ENCODE measurements around the gene FLCN. TPM values are rescaled to one million over a fixed set of nuclear protein-coding genes. Genes with fewer than 3 reads are reported as not detected.

The FLCN gene
- total and polyA plus RNA-seq, 2 of the 13 experiments (the other 11 are each of a cell fraction or from before 2014, with no cell fraction given): 16.6 to 24.9 TPM

DNA sequence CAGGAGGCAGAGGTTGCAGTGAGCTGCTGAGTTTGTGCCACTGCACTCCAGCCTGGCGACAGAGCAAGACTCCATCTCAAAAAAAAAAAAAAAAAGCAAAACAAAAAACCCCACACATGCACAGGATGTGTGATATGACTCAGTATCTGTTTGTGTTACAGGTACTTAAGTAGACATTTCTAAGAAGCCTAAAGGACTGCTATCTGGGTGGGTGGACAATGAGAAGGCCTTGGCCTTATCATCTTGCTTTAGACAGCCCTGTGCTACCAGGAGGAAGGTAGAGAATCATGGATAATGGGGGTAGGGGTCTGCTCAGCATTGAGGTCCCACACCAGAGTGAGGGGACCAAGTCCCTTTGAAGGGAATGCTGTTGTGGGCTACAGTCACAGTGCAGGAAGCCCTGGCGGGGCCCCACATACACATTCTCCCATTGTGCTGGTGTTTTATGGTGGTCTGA is 57.6 kb downstream of the FLCN start:
- intact Hi-C loops (cut with micrococcal nuclease; ENCODE audit: unreplicated experiment) (no loop called here), in situ Hi-C loops (cut with HindIII; ENCODE audit: extremely low pct_ligation_motif_present, low pct_unique_long_range_greater_than_20kb) (no loop called here)
- no TSS peak for BruUV-seq (replicated peaks)
- no peak for ATAC-seq
- H3K27me3 ChIP-seq (ENCODE audit: control insufficient read depth in 1 of 2, insufficient read depth in 2 of 2, low read length in 2 of 2): no peaks in the 10 kb centered on the region
- no peaks in the 10 kb centered on the region for H3K79me2 ChIP-seq (ENCODE audit: insufficient read depth, low read length)
- no peak overlapping the region for H3K9ac ChIP-seq (ENCODE audit: insufficient read depth, low read depth, low read length)
- H4K20me1 ChIP-seq (ENCODE audit: insufficient read depth, low read length): no peaks in the 10 kb centered on the region
- H2AFZ ChIP-seq (ENCODE audit: low read length): no peak overlapping the region
- peaks cover 25 to 67% of the 10 kb centered on the region in 2 experiments; a peak in 4 of 5 replicates for H3K36me3 ChIP-seq (replicated peaks in 1 of 2; ENCODE audit: control insufficient read depth in 1 of 2, insufficient read depth in 2 of 2, low read length in 2 of 2)
- H3K4me2 ChIP-seq (ENCODE audit: low read depth, low read length): no peak overlapping the region
- WGBS (ENCODE audit: low lambda C conversion rate): 100% methylated on average over 2 of the region's 2 CpGs
- TF ChIP-seq SNRNP70 (IDR thresholded peaks at IDR 0.05; ENCODE audit: low read depth, low read length) (no peak), YEATS4 (CRISPR knock-in tag; IDR thresholded peaks at IDR 0.05; ENCODE audit: borderline replicate concordance) (no peak), IKZF1 (IDR thresholded peaks at IDR 0.05) (no peak), ZNF740 (CRISPR knock-in tag; IDR thresholded peaks at IDR 0.05) (no peak), ARNTL (CRISPR knock-in tag; IDR thresholded peaks at IDR 0.05) (no peak), GATAD1 (CRISPR knock-in tag; IDR thresholded peaks at IDR 0.05) (no peak), ZNF547 (CRISPR knock-in tag; IDR thresholded peaks at IDR 0.05) (no peak), ZNF704 (CRISPR knock-in tag; IDR thresholded peaks at IDR 0.05; ENCODE audit: borderline replicate concordance) (no peak), ZNF33B (CRISPR knock-in tag; IDR thresholded peaks at IDR 0.05) (no peak), ZNF513 (CRISPR knock-in tag; conservative IDR thresholded peaks at IDR 0.05) (no peak)
- TF ChIP-seq, protein P1, sequence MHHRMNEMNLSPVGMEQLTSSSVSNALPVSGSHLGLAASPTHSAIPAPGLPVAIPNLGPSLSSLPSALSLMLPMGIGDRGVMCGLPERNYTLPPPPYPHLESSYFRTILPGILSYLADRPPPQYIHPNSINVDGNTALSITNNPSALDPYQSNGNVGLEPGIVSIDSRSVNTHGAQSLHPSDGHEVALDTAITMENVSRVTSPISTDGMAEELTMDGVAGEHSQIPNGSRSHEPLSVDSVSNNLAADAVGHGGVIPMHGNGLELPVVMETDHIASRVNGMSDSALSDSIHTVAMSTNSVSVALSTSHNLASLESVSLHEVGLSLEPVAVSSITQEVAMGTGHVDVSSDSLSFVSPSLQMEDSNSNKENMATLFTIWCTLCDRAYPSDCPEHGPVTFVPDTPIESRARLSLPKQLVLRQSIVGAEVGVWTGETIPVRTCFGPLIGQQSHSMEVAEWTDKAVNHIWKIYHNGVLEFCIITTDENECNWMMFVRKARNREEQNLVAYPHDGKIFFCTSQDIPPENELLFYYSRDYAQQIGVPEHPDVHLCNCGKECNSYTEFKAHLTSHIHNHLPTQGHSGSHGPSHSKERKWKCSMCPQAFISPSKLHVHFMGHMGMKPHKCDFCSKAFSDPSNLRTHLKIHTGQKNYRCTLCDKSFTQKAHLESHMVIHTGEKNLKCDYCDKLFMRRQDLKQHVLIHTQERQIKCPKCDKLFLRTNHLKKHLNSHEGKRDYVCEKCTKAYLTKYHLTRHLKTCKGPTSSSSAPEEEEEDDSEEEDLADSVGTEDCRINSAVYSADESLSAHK (CRISPR knock-in tag; IDR thresholded peaks at IDR 0.05; ENCODE audit: borderline replicate concordance): no peak
- TF ChIP-seq, protein P2, sequence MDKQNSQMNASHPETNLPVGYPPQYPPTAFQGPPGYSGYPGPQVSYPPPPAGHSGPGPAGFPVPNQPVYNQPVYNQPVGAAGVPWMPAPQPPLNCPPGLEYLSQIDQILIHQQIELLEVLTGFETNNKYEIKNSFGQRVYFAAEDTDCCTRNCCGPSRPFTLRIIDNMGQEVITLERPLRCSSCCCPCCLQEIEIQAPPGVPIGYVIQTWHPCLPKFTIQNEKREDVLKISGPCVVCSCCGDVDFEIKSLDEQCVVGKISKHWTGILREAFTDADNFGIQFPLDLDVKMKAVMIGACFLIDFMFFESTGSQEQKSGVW (CRISPR knock-in tag; IDR thresholded peaks at IDR 0.05; ENCODE audit: borderline replicate concordance): no peak
- TF ChIP-seq, protein P3, sequence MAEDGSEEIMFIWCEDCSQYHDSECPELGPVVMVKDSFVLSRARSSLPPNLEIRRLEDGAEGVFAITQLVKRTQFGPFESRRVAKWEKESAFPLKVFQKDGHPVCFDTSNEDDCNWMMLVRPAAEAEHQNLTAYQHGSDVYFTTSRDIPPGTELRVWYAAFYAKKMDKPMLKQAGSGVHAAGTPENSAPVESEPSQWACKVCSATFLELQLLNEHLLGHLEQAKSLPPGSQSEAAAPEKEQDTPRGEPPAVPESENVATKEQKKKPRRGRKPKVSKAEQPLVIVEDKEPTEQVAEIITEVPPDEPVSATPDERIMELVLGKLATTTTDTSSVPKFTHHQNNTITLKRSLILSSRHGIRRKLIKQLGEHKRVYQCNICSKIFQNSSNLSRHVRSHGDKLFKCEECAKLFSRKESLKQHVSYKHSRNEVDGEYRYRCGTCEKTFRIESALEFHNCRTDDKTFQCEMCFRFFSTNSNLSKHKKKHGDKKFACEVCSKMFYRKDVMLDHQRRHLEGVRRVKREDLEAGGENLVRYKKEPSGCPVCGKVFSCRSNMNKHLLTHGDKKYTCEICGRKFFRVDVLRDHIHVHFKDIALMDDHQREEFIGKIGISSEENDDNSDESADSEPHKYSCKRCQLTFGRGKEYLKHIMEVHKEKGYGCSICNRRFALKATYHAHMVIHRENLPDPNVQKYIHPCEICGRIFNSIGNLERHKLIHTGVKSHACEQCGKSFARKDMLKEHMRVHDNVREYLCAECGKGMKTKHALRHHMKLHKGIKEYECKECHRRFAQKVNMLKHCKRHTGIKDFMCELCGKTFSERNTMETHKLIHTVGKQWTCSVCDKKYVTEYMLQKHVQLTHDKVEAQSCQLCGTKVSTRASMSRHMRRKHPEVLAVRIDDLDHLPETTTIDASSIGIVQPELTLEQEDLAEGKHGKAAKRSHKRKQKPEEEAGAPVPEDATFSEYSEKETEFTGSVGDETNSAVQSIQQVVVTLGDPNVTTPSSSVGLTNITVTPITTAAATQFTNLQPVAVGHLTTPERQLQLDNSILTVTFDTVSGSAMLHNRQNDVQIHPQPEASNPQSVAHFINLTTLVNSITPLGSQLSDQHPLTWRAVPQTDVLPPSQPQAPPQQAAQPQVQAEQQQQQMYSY (CRISPR knock-in tag; IDR thresholded peaks at IDR 0.05): no peak
- ChIA-PET POLR2A (no interaction called here), CTCF (ENCODE audit: low intra/inter-chr PET ratio, low total read pairs) (no interaction called here)
- no peak for FAIRE-seq
- no peaks in the 10 kb centered on the region for H3K9me3 ChIP-seq (ENCODE audit: low read length)
- no peak overlapping the region for H3K4me3 ChIP-seq (replicated peaks in 1 of 3; ENCODE audit: insufficient read depth in 1 of 3, low read depth in 2 of 3, low read length in 3 of 3)
- H3K27ac ChIP-seq (ENCODE audit: extremely low read length, insufficient read depth, low read length): no peak overlapping the region
- H3K4me1 ChIP-seq (ENCODE audit: insufficient read depth, low read length): no peaks in the 10 kb centered on the region
- no peak for DNase-seq (ENCODE audit: low spot score)
